ENCODE measurements around the gene USP20.

USP20 gene

GRCh38 chr9:129854588-129855110 is 19.4 kb downstream of the USP20 start:
- no peak overlapping the region for H3K27ac ChIP-seq
- TF ChIP-seq, protein P1, sequence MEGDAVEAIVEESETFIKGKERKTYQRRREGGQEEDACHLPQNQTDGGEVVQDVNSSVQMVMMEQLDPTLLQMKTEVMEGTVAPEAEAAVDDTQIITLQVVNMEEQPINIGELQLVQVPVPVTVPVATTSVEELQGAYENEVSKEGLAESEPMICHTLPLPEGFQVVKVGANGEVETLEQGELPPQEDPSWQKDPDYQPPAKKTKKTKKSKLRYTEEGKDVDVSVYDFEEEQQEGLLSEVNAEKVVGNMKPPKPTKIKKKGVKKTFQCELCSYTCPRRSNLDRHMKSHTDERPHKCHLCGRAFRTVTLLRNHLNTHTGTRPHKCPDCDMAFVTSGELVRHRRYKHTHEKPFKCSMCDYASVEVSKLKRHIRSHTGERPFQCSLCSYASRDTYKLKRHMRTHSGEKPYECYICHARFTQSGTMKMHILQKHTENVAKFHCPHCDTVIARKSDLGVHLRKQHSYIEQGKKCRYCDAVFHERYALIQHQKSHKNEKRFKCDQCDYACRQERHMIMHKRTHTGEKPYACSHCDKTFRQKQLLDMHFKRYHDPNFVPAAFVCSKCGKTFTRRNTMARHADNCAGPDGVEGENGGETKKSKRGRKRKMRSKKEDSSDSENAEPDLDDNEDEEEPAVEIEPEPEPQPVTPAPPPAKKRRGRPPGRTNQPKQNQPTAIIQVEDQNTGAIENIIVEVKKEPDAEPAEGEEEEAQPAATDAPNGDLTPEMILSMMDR (conservative IDR thresholded peaks at IDR 0.05), result no peak
- TF ChIP-seq ZFX (IDR thresholded peaks at IDR 0.05), result no peak

DNA sequence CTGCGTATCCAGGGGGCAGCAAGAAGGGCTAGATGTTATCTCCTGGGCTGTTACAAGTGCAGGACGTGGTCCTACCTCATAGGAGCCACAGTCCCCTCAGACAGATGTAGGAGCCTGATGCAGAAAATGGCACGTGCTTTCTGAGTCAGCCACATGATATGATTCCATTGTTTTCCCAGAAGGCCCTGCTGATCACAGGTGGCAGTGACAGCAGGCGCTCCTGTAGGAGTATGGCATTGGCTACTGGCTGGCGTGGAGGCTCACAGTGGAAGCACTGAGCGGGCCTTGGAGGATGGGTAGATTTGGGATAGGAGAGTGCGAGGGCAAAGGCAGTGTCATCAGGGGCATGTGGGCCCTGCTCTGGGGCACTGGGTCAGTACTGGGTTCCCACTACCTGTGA is 21.9 kb downstream of the USP20 start:
- TF ChIP-seq, protein P1 (conservative IDR thresholded peaks at IDR 0.05), result no peak
- no peak for TF ChIP-seq ZFX (IDR thresholded peaks at IDR 0.05)
- no peak overlapping the region for H3K27ac ChIP-seq

- no peak for TF ChIP-seq ZFX (IDR thresholded peaks at IDR 0.05)
- TF ChIP-seq, protein P1 (conservative IDR thresholded peaks at IDR 0.05), result no peak
- H3K27ac ChIP-seq, result no peak overlapping the region
These were observed 23.1 kb downstream of the USP20 start for GRCh38 chr9:129858167-129858962.

DNA sequence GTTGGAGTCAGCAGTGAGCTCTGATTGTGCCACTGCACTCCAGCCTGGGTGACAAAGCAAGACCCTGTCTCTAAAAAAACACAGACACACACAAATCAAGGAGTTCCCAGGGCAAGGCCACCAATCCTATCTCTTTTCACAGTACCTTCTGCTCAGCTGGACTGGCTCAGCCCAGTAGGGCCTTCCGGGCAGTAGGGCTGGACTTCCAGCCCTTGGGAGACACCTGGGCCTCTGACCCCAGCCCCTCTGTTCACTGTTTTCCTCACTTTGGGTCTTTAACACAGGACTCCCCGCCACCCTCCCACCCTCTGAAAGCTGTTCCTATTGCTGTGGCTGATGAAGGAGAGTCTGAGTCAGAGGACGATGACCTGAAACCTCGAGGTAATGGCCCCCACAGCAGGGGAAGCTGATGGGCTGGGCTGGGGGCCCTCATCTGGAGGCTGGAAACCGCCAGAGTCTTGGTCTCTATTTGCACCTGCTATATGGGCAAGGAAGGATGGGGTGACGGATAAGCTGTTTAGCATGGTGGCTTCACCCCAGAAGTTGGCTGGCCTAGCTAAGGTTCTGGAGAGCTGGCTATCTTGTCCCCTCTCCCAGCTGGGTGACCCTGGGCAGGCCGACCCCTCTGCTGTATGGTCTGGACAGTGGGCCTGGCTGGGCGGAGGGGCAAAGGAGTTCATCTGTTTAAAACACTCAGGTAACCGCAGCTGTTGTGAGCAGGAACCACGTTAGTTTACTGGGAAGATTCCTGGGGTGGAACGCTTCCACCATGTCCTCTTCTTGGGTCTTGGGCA is 25.6 kb downstream of the USP20 start:
- no peak overlapping the region for H3K27ac ChIP-seq
- TF ChIP-seq, protein P1 (conservative IDR thresholded peaks at IDR 0.05), result no peak
- no peak for TF ChIP-seq ZFX (IDR thresholded peaks at IDR 0.05)

GRCh38 chr9:129861447-129861827 is 26.2 kb downstream of the USP20 start:
- no peak for TF ChIP-seq ZFX (IDR thresholded peaks at IDR 0.05)
- TF ChIP-seq, protein P1 (conservative IDR thresholded peaks at IDR 0.05), result no peak

DNA sequence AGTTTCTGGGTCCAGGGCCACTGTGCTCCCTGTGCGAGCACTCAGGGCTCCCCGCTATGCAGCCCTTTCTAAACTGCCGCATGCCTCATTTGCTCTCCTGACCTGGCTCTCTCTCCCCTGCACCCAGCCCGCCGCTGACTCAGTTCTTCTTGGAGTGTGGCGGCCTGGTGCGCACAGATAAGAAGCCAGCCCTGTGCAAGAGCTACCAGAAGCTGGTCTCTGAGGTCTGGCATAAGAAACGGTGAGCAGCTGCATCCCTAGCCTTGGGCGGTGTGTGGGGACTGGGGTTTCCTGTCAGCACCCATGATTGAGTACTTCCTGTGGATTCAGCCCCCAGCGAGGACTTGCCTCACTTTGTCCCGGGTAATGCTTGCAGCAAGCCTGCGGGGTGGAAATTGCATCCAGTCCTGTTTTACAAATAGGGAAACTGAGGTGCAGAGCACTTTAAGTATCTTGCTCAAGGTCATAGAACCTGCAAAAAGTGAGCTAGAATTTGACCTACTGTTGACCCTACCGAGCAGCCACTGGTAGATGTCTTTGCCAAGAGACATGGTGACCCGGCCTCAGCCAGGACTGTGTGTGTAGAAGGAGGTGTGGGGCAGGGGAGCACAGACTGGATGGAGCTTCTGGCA is 27.9 kb downstream of the USP20 start:
- no peak for TF ChIP-seq ZFX (IDR thresholded peaks at IDR 0.05)
- TF ChIP-seq, protein P1 (conservative IDR thresholded peaks at IDR 0.05), result no peak
- H3K27ac ChIP-seq, result no peak overlapping the region

More at GRCh38 chr9:129861447-129861827, 26.2 kb downstream of the USP20 start:
- H3K27ac ChIP-seq, result no peak overlapping the region

All from C4-2B (cell line).